GM20000 (cell line): ENCODE results near the gene PAK2.
"Not testable (repeated sequence)": the region's sequence is repeated elsewhere in the genome, so short reads cannot be mapped to it uniquely, and the experiment has no call there.

Source experiments
- DNase-seq: peaks from one replicate; pipeline ENCODE4 v3.0.0; 2012; ENCODE audit warnings: low spot score
- CTCF ChIP-seq: IDR thresholded peaks from 2 replicates; pipeline ENCODE4 v1.5.1; 2012; ENCODE audit warnings: mild to moderate bottlenecking, control low read depth; ENCODE audit errors: extremely low read depth, missing control alignments

Gene PAK2

GRCh38 chr3:196837819-196838420 lies 98.3 kb downstream of the PAK2 start:
- peak; percentile 83 for DNase-seq
- peak; percentile 68 for TF ChIP-seq CTCF

DNA sequence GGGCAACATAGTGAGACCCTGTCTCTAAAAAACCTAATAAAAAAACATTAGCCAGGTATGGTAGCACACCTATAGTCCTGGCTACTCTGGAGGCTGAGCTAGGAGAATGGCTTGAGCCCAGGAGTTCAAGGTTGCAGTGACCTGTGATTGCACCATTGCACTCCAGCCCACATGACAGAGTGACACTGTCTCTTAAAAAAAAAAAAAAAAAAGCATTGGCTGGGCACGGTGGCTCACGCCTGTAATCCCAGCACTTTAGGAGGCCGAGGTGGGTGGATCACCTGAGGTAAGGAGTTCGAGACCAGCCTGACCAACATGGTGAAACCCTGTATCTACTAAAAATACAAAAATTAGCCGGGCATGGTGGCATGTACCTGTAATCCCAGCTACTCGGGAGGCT lies 99.7 kb downstream of the PAK2 start:
- DNase-seq, result not testable (repeated sequence)

DNA sequence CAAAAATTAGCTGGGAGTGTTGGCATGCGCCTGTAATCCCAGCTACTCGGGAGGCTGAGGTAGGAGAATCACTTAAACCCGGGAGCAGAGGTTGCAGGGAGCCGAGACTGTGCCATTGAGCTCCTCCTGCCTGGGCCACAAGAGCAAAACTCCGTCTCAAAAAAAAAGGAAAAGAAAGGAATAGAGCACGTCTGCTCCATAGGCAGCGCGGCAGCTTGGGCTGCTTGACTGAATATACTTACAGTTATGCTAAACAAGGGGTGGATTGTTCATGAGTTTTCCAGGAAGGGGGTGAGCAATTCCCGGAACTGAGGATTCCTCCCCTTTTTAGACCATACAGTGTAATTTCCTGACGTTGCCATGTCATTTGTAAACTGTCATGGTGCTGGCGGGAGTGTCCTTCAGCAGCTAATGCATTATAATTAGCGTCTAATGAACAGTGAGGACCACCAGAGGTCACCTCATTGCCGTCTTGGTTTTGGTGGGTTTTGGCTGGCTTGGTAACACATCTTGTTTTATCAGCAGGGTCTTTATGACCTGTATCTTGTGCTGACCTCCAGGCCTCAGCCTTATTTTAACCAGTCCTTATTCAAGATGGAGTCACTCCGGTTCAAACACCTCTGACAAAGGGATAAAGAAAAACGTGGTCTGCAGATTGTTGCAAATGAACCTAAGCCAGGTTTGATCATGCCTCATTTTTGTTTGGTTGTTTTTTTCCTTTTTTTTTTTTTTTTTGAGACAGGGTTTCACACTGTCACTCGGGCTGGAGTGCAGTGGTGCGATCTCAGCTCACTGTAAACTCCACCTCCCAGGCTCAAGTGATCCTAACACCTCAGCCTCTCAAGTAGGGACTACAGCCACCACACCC lies 103.1 kb downstream of the PAK2 start:
- DNase-seq, result no peak
- TF ChIP-seq CTCF, result no peak

DNA sequence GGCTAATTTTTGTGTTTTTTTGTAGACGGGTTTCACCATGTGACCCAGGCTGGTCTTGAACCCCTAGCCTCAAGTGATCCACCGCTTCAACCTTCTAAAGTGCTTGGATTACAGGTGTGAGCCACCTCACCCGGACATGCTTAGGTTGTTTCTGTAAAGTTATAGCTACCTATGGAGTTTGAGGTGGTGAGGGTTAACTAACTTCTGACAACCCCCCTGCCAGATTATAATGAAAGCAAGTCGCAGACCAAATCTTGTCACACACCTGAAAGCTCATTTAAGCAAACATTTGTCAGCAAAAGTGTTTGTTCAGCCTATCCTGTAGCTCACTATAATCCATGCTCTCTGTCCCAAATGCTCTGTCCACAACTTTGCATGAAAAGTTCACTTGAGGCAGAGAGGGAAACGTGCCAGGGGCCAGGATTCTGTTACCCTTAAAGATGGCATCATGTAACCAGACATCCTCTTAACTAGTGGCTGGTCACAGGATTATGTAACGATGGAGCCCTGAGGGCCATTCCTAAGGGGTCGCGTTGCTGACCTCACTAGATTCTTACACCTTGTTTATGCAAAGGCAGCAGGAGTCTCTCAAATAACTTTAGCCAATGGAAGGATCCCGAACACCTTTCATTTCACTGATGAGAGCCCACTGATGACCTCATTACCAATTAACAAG lies 103.9 kb downstream of the PAK2 start:
- DNase-seq, result no peak
- TF ChIP-seq CTCF, result no peak

DNA sequence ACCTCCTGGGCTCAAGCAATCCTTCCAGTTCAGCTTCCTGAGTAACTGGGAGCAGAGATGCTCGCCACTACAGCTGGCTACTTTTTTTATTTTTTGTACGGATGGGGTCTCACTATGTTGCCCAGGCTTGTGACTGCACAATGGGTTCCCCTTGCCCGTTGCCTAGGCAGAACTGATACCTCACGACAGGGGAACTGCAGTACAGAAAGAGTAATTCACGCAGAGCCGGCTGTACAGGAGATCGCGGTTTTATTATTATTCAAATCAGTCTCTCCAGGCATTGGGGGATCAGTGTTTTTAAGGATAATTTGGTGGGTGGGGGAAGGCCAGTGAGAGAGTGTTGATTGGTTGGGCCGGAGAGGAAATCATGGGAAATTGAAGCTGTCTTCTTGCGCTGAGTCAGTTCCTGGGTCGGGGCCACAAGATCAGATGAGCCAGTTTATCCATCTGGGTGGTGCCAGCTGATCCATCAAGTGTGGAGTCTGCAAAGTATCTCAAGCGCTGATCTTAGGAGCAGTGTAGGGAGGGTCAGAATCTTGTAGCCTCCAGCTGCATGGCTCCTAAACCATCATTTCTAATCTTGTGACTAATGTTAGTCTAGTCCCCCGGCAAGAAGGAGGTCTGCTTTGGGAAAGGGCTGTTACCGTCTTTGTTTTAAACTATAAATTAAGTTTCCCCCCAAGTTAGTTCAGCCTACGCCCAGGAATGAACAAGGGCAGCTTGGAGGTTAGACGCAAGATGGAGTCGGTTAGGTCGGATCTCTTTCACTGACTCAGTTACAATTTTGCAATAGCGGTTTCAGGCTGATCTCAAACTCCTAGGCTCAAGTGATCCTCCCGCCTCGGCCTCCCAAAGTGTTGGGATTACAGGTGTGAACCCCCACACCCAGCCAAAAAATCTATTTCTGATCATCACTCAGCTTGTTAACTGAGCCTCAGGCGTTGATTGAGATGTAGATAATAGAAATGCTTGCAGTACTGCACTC lies 104.9 kb downstream of the PAK2 start:
- not testable (repeated sequence) for DNase-seq

DNA sequence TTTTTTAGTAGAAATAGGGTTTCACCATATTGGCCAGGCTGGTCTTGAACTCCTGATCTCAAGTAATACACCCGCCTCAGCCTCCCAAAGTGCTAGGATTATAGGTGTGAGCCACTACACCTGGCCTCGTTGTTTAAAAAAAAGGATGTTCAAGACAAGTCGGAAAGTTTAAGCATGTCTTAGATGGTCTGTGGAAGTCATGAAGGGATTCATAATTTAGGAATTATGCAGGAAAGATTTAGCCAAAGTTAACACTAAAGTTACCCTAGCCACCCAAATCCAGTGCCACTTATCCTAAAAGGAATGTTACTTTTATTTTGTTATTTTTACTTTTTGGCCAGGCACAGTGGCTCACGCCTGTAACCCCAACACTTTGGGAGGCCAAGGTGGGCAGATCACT lies 108.7 kb downstream of the PAK2 start:
- not testable (repeated sequence) for DNase-seq

DNA sequence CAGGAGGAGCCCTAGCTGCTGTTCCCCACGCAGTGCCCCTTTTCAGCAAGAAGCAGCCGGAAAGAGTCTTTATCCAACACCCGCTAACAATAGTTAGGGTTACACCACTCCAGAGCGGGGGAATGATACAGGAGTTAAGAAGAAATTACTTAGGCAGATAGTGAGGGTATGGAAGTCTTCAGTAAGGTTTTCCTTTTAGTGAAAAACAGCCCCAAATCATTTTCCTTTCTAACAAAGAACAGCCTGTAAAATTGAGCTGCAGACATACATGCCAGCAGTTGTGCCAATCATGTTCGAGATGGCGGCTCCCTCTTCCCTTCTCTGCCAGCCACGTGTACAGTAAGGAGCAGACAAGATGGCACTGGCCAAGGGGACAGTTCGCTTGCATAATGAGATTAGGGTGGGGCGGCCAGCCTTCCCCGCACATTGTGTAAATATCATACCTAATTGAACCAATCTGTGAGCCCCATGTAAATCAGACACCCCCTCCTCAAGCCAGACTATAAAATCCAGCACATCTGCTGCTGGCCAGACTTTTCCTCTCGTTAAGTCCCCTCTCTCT lies 109.6 kb downstream of the PAK2 start:
- no peak for TF ChIP-seq CTCF
- no peak for DNase-seq

DNA sequence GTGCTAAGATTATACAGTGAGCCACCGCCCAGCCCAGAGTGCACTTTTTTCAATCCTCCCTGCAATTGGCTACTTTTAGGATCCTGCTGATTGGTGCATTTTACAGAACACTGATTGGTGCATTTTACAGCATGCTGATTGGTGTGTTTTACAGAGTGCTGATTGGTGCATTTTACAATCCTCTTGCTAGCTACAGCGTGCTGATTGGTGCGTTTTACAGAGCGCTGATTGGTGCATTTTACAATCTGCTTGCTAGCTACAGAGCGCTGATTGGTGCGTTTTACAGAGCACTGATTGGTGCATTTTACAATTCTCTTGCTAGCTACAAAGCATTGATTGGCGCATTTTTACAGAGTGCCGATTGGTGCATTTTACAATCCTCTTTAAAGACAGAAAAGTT lies 123.3 kb downstream of the PAK2 start:
- not testable (repeated sequence) for DNase-seq

GRCh38 chr3:196867155-196867506 lies 127.5 kb downstream of the PAK2 start:
- no peak for TF ChIP-seq CTCF
- no peak for DNase-seq
